NCI-H2196 (cell line): ENCODE data around the gene ZNF175.

Source experiments
- DNase-seq: peaks from one replicate; lab custom pipeline; 2025; ENCODE audit not compliant: unreplicated experiment; lab: John Stamatoyannopoulos, UW

ZNF175 gene

GRCh38 chr19:51570962-51571575 lies at the start of gene ZNF175:
TSS of gene ZNF175 (plus strand) at chr19:51571283. CDS start at chr19:51573330, 2,047 bp downstream.
- DNase-seq, result peak; percentile 94

- DNase-seq, result no peak
Observed at GRCh38 chr19:51521357-51521756, 49.7 kb upstream of the ZNF175 start.

GRCh38 chr19:51521781-51522180 lies 49.3 kb upstream of the ZNF175 start:
- DNase-seq, result no peak

- no peak for DNase-seq
Observed at GRCh38 chr19:51524666-51525264, 46.3 kb upstream of the ZNF175 start.

GRCh38 chr19:51525651-51526050 lies 45.4 kb upstream of the ZNF175 start:
- no peak for DNase-seq

- no peak for DNase-seq
Observed at GRCh38 chr19:51529301-51529700, 41.8 kb upstream of the ZNF175 start.

GRCh38 chr19:51530616-51531015 lies 40.5 kb upstream of the ZNF175 start:
- DNase-seq, result no peak

GRCh38 chr19:51531349-51532315 lies 39.5 kb upstream of the ZNF175 start, which contains the start of gene SIGLEC6:
TSS of gene SIGLEC6 (minus strand) at chr19:51531670. CDS start at chr19:51531648, 22 bp downstream.
- DNase-seq, result no peak

- no peak for DNase-seq
Observed at GRCh38 chr19:51535535-51535934, 35.5 kb upstream of the ZNF175 start.

GRCh38 chr19:51539821-51540366 lies 31.2 kb upstream of the ZNF175 start:
- no peak for DNase-seq

GRCh38 chr19:51541458-51542357 lies 29.4 kb upstream of the ZNF175 start:
- DNase-seq, result no peak

GRCh38 chr19:51542699-51543098 lies 28.4 kb upstream of the ZNF175 start:
- DNase-seq, result no peak

- DNase-seq, result no peak
Observed at GRCh38 chr19:51544038-51544437, 27.0 kb upstream of the ZNF175 start.

- DNase-seq, result no peak
Observed at GRCh38 chr19:51546107-51546649, 24.9 kb upstream of the ZNF175 start.

- DNase-seq, result no peak
Observed at GRCh38 chr19:51546650-51547396, 24.3 kb upstream of the ZNF175 start.

GRCh38 chr19:51547397-51548212 lies 23.5 kb upstream of the ZNF175 start:
- DNase-seq, result no peak

- DNase-seq, result no peak
Observed at GRCh38 chr19:51548213-51548651, 22.9 kb upstream of the ZNF175 start.

GRCh38 chr19:51548891-51549305 lies 22.2 kb upstream of the ZNF175 start:
- DNase-seq, result no peak
